ENCODE results near the gene OPCML. TPM values are rescaled to one million over a fixed set of nuclear protein-coding genes. Genes with fewer than 3 reads are reported as not detected.

The OPCML gene
- total RNA-seq, 4 donors from 2014 or later = not detected

GRCh38 chr11:132909021-132909606 lies 623.2 kb downstream of the OPCML start:
- no peak overlapping the region for H3K27ac ChIP-seq
- WGBS, 2 donors (ENCODE audit: low coverage in 1 of 2) = 79 to 90% methylated on average over 2 to 8 of the region's 8 CpGs
- no peaks in the 10 kb centered on the region for H3K9me3 ChIP-seq
- H3K4me1 ChIP-seq = no peaks in the 10 kb centered on the region
- H3K4me3 ChIP-seq = no peak overlapping the region
- in situ Hi-C loops (cut with MboI; ENCODE audit: low pct_ligation_motif_present in 1 of 4, low pct_unique_long_range_greater_than_20kb in 1 of 4, low sequenced_read_pairs in 3 of 4) (no loop called here), intact Hi-C loops (cut with DNase I; ENCODE audit: low total_unique reads) (no loop called here)
- H3K36me3 ChIP-seq = no peaks in the 10 kb centered on the region
- DNase-seq = no peak
- H3K27me3 ChIP-seq = no peaks in the 10 kb centered on the region
- no peak for TF ChIP-seq EP300 (IDR thresholded peaks at IDR 0.05; ENCODE audit: low read depth)
- TF ChIP-seq POLR2AphosphoS5 (IDR thresholded peaks at IDR 0.05) = no peak
- TF ChIP-seq, protein P1, sequence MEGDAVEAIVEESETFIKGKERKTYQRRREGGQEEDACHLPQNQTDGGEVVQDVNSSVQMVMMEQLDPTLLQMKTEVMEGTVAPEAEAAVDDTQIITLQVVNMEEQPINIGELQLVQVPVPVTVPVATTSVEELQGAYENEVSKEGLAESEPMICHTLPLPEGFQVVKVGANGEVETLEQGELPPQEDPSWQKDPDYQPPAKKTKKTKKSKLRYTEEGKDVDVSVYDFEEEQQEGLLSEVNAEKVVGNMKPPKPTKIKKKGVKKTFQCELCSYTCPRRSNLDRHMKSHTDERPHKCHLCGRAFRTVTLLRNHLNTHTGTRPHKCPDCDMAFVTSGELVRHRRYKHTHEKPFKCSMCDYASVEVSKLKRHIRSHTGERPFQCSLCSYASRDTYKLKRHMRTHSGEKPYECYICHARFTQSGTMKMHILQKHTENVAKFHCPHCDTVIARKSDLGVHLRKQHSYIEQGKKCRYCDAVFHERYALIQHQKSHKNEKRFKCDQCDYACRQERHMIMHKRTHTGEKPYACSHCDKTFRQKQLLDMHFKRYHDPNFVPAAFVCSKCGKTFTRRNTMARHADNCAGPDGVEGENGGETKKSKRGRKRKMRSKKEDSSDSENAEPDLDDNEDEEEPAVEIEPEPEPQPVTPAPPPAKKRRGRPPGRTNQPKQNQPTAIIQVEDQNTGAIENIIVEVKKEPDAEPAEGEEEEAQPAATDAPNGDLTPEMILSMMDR (IDR thresholded peaks at IDR 0.05) = no peak
- TF ChIP-seq POLR2A (IDR thresholded peaks at IDR 0.05) = no peak

GRCh38 chr11:132908414-132908810 lies 623.9 kb downstream of the OPCML start:
- H3K27me3 ChIP-seq = no peaks in the 10 kb centered on the region
- TF ChIP-seq, protein P1 (IDR thresholded peaks at IDR 0.05) = no peak
- no peak for TF ChIP-seq EP300 (IDR thresholded peaks at IDR 0.05; ENCODE audit: low read depth)
- no peak for TF ChIP-seq POLR2AphosphoS5 (IDR thresholded peaks at IDR 0.05)
- TF ChIP-seq POLR2A (IDR thresholded peaks at IDR 0.05) = no peak
- intact Hi-C loops (cut with DNase I; ENCODE audit: low total_unique reads) (no loop called here), in situ Hi-C loops (cut with MboI; ENCODE audit: low pct_ligation_motif_present in 1 of 4, low pct_unique_long_range_greater_than_20kb in 1 of 4, low sequenced_read_pairs in 3 of 4) (no loop called here)
- DNase-seq = no peak
- no peak overlapping the region for H3K4me3 ChIP-seq
- no peaks in the 10 kb centered on the region for H3K36me3 ChIP-seq
- H3K4me1 ChIP-seq = no peaks in the 10 kb centered on the region
- no peak overlapping the region for H3K27ac ChIP-seq
- WGBS, 2 donors (ENCODE audit: low coverage in 1 of 2) = 84% methylated on average over 4 of the region's 4 CpGs; no CpG with 5 or more reads in 1 of the 2 donors
- H3K9me3 ChIP-seq = no peaks in the 10 kb centered on the region

GRCh38 chr11:132907651-132908413 lies 624.5 kb downstream of the OPCML start:
- Histone ChIP-seq H3K4me3 (no peak overlapping the region), H3K27me3 (no peaks in the 10 kb centered on the region), H3K4me1 (no peaks in the 10 kb centered on the region), H3K9me3 (no peaks in the 10 kb centered on the region), H3K27ac (no peak overlapping the region), H3K36me3 (no peaks in the 10 kb centered on the region)
- 79 to 92% methylated on average over 6 to 8 of the region's 8 CpGs for WGBS, 2 donors (ENCODE audit: low coverage in 1 of 2)
- TF ChIP-seq, protein P1 (IDR thresholded peaks at IDR 0.05) = no peak
- no peak for TF ChIP-seq EP300 (IDR thresholded peaks at IDR 0.05; ENCODE audit: low read depth)
- TF ChIP-seq POLR2A (IDR thresholded peaks at IDR 0.05) = no peak
- no peak for TF ChIP-seq POLR2AphosphoS5 (IDR thresholded peaks at IDR 0.05)
- in situ Hi-C loops (cut with MboI; ENCODE audit: low pct_ligation_motif_present in 1 of 4, low pct_unique_long_range_greater_than_20kb in 1 of 4, low sequenced_read_pairs in 3 of 4) = no loop called here
- no peak for DNase-seq
- intact Hi-C loops (cut with DNase I; ENCODE audit: low total_unique reads) = no loop called here

DNA sequence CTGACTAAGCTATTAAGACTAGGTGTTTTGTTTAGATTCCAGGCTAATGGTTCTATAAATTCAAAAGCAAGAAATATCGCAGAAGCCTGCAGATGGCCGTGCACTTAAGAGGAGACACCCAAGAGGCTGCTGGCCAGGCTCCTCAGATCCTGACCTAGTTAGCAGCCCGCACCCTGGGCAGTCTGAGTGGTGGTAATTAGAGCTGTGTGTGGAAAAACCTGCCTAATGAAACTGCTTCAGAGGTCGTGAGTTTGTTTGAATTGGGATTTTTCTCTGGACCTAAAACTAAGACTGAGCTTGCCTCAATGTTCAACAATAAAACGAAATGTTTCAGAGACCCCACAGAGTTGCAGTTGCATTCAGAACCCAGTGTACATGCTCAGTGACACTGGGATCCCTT lies 627.7 kb downstream of the OPCML start:
- intact Hi-C loops (cut with DNase I; ENCODE audit: low total_unique reads) = no loop called here

More for the DNA sequence above, 627.7 kb downstream of the OPCML start:
- H3K27me3 ChIP-seq = no peaks in the 10 kb centered on the region
- no peaks in the 10 kb centered on the region for H3K9me3 ChIP-seq
- in situ Hi-C loops (cut with MboI; ENCODE audit: low pct_ligation_motif_present in 1 of 4, low pct_unique_long_range_greater_than_20kb in 1 of 4, low sequenced_read_pairs in 3 of 4) = no loop called here
- H3K4me1 ChIP-seq = no peaks in the 10 kb centered on the region
- no peak for DNase-seq
- TF ChIP-seq POLR2AphosphoS5 (IDR thresholded peaks at IDR 0.05) (no peak), POLR2A (IDR thresholded peaks at IDR 0.05) (no peak), EP300 (IDR thresholded peaks at IDR 0.05; ENCODE audit: low read depth) (no peak)
- TF ChIP-seq, protein P1 (IDR thresholded peaks at IDR 0.05) = no peak
- no peak overlapping the region for H3K4me3 ChIP-seq
- no peak overlapping the region for H3K27ac ChIP-seq
- no peaks in the 10 kb centered on the region for H3K36me3 ChIP-seq
- WGBS, 2 donors (ENCODE audit: low coverage in 1 of 2) = 40 to 51% methylated on average over 4 to 5 of the region's 5 CpGs

All from transverse colon (tissue), 4 donors.